HL-60/S4 (cell line): Measurements from ENCODE around the gene MUSTN1.

Experiments
- in situ Hi-C: fragments of 300-500 bp; cut with MboI; formaldehyde crosslinking; loops from 2 replicates; pipeline ENCODE4 v1.14.3; 2022; ENCODE audit warnings: low sequenced_read_pairs

The MUSTN1 gene

DNA sequence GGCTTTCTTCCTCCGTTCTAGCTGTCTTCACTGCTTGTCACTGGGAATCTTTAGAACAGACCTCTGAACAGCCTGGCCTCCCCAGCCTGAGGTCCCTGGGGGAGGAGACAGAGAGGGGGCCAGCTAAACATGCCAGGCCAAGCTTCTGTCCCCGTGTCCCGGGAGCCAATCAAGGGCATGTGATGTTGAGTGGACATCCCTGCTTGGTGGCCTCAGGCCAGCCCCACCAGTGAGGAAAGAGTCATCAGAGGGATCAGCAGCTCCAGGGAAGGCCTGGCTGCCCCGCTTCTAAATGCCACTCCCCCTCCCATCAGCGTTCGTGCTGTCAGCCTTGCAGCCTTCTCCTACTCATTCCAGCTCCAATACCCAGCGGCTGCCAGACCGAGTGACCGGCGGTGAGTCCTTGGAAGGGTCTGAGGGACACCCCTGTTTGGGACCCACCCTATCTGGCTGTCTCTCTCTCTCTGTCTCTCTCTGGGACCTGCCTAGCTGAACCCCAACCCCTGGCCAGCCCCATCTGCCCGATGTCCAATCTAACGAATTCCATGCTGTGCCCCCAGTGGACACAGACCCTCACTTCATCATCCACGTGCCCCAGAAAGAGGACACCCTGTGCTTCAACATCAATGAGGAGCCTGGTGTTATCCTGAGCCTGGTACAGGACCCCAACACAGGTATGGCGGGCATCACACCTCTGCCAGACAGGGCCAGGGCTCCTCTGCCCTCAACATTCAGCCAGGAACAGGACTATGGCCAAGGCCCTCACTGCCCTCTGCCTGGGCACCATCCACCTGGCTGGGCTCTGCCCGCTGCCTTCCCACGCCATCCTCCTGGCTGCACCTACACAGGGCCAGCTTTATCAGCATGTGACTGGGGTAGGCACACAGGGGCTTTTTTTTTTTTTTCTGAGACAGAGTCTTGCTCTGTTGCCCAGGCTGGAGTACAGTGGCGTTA, 46.9 kb downstream of the MUSTN1 start:
- in situ Hi-C loops = no loop called here

DNA sequence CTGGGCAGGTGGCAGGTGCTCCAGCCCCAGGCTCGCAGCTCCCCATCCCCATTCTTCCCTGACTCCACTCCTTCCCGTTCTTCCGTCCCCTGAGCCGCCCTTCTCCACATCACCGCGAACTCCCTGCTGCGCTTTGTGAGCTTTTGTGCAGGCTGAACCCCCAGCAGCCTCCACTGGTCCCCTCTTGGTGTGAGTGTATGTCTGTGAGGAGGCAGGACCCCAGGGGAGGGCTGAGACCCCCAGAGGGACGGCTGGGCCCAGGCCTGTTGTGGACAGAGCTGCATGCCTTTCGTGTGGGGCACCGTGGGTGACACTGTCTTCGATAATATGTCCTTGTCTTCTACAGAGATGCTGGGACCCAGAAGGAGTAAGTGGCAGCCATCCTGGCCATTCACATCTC, 47.6 kb downstream of the MUSTN1 start:
- in situ Hi-C loops = no loop called here

DNA sequence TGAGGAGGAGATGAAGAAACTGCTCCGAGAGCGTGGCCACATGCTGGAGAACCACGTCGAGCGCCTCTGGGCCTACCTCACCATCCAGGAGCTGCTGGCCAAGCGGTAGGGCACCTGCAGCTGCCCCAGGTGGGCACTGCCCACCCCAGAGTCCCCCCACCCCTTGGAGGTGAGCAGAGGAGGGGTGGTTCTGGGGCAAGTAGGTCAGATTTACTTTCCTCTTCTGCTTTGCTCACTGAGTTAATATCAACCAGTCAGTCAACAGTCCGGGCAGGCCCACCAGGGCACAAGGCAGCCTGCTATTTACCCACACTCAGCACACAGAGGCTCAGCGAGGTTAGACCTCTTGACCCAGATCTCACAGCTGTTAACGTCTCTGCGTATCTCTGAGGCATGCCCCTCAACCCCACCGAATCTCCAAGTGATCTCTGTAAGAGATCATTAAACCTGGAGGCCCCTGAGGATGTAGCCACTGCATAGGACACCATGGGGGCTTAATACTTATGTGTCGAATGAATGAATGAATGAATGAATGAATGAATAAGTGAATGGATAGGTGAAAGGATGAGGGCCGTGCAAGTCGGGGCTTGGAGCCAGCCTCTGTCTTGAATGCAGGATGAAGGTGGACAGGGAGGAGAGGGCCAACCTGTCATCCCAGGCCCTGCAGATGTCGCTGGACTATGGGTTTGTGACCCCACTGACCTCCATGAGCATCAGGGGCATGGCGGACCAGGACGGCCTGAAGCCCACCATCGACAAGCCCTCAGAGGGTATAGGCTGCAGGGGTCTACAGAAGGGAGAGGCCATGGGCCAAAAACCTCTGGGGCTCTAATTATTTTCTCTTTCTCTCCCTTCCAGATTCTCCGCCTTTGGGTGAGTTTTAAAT, 48.2 kb downstream of the MUSTN1 start:
- in situ Hi-C loops = no loop called here

DNA sequence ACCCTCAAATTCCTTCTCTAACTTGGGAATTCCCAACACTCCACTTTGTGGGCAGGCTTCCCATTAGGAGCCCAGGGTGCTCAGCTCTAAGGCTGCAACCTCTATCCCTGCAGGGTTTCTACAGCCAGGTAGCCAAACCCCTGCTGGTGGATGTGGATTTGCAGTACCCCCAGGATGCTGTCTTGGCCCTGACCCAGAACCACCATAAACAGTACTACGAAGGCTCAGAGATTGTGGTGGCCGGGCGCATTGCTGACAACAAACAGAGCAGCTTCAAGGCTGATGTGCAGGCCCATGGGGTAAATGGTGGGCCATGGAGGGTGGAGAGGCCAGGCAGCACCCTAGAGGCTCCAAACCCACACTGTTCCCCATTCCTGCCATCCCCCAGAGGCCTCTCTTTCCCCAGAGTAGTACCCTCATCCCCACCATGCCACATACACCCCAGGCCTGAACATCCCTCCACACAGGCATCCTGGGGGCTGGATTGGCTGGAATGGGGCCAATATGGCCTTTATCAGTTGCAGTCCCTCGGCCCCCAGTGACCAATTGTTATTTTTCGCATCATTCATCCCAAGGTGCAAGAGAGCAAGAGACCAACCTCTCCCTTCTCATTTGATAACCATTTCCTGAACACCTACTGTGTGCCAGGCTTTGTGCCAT, 49.8 kb downstream of the MUSTN1 start:
- in situ Hi-C loops = no loop called here

DNA sequence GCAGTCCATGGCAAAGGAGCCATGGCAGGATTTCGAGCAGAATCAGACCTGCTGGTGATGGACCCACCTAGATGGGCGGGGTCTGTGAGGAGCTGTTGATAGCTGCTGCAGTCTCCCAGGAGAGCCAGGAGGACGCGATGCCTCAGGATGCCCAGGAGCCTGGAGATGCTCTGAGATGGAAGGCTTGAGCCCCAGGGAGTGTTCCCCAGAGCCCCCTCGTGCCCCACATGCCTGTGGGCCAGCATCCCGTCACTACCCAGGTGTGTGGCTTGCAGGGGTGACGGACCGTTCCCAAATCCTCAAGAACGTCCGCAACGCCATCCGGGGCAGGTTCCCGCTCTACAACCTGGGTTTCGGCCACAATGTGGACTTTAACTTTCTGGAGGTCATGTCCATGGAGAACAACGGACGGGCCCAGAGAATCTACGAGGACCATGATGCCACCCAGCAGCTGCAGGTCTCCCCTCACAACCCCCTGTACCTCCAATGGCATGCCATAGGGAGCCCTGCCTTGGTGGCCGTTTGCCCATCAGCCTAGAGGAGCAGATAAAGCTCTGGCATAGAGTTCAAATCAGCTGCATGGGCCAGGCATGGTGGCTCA, 50.7 kb downstream of the MUSTN1 start:
- in situ Hi-C loops = no loop called here

DNA sequence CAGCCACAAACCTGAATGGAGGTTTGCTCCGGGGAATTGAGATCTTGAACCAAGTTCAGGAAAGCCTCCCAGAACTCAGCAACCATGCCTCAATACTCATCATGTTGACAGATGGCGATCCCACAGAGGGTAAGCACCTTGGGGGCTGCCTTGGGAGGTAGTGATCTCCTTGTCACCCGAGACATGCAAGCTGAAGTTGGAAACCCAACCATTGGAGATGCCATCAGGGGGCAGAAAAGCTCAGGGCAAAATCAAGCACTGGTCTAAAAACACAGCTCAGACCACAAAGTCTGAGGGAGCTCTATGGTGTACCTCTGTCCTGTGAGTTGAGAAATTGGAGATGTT, 51.6 kb downstream of the MUSTN1 start:
- in situ Hi-C loops = no loop called here
